Tibial nerve (tissue), 3 donors: ENCODE results near the gene SLC4A1AP.

Source experiments
- CTCF ChIP-seq, 5 experiments: fragments of 200-600 bp in 3 of 5; fragments of 450-650 bp in 2 of 5; sonication (generic) in 3 of 5; IDR thresholded peaks; one replicate each; pipeline ENCODE4 v1.5.1; 2016 to 2019; ENCODE audit warnings: antibody characterized with exemption in 5 of 5, mild to moderate bottlenecking in 3 of 5, moderate library complexity in 2 of 5
- POLR2A ChIP-seq, 2 donors: fragments of 450-650 bp; IDR thresholded peaks; one replicate each; pipeline ENCODE4 v1.6.1; 2017; ENCODE audit warnings: antibody characterized with exemption in 2 of 2, mild to moderate bottlenecking in 2 of 2, moderate library complexity in 2 of 2

GRCh38 chr2:27734305-27734704 is 70.6 kb downstream of the SLC4A1AP start:
- TF ChIP-seq CTCF (IDR thresholded peaks at IDR 0.05): no peak
- TF ChIP-seq POLR2A (IDR thresholded peaks at IDR 0.05): no peak
